Fibroblast of lung (primary cell): ENCODE measurements around the gene DDX10.

Experiments used
- CTCF ChIP-seq, 2 donors: IDR thresholded peaks in 1 of 2; conservative IDR thresholded peaks in 1 of 2; 1 replicate in 1 of 2; 2 replicates in 1 of 2; pipeline ENCODE4 v1.5.1; 2011 to 2012; ENCODE audit warnings: low read length in 2 of 2, control low read depth in 1 of 2, inconsistent platforms in 1 of 2, low read depth in 1 of 2, mild to moderate bottlenecking in 1 of 2
- EZH2 ChIP-seq: IDR thresholded peaks from 2 replicates; pipeline ENCODE4 v1.5.1; 2012; ENCODE audit warnings: low read length, control low read depth, mild to moderate bottlenecking; ENCODE audit errors: missing control alignments

- TF ChIP-seq CTCF (conservative IDR thresholded peaks at IDR 0.05 in 1 of 2, IDR thresholded peaks at IDR 0.05 in 1 of 2; ENCODE audit: low read depth in 1 of 2, low read length in 2 of 2) (no peak), EZH2 (no peak)
These were observed 109.3 kb downstream of the DDX10 start for GRCh38 chr11:108774037-108774730.
